H9 (cell line): ENCODE data around the gene SOX13. TPM values are rescaled to one million over a fixed set of nuclear protein-coding genes. Genes with fewer than 3 reads are reported as not detected.

Source experiments
- DNase-seq: peaks from one replicate; pipeline ENCODE4 v3.0.0-alpha.2; 2017
- H2AFZ ChIP-seq: one replicate; pipeline ENCODE4 v1.6.1; 2013; ENCODE audit warnings: mild to moderate bottlenecking, low read length, control low read depth, moderate library complexity
- H2AK5ac ChIP-seq: 2 replicates; pipeline ENCODE4 v1.6.1; 2013; ENCODE audit warnings: low read length, control low read depth, mixed read lengths; ENCODE audit not compliant: insufficient read length
- H2BK120ac ChIP-seq: one replicate; pipeline ENCODE4 v1.6.1; 2013; ENCODE audit warnings: low read depth, mild to moderate bottlenecking, low read length, control low read depth, inconsistent platforms; ENCODE audit not compliant: poor library complexity, severe bottlenecking
- H2BK12ac ChIP-seq: 2 replicates; pipeline ENCODE4 v1.6.1; 2013; ENCODE audit warnings: low read length, control low read depth, mixed read lengths, low read depth; ENCODE audit not compliant: insufficient read length
- H2BK15ac ChIP-seq: 2 replicates; pipeline ENCODE4 v1.6.1; 2013; ENCODE audit warnings: low read depth, low read length, control low read depth
- H2BK20ac ChIP-seq: one replicate; pipeline ENCODE4 v1.6.1; 2013; ENCODE audit warnings: low read depth, mild to moderate bottlenecking, low read length, control low read depth, inconsistent platforms; ENCODE audit not compliant: poor library complexity, severe bottlenecking
- H2BK5ac ChIP-seq: 2 replicates; pipeline ENCODE4 v1.6.1; 2013; ENCODE audit warnings: low read length, control low read depth, mixed read lengths; ENCODE audit not compliant: insufficient read length
- H3K14ac ChIP-seq: 2 replicates; pipeline ENCODE4 v1.6.1; 2013; ENCODE audit warnings: low read length, control low read depth; ENCODE audit not compliant: insufficient read depth
- H3K18ac ChIP-seq: 2 replicates; pipeline ENCODE4 v1.6.1; 2013; ENCODE audit warnings: low read depth, mild to moderate bottlenecking, mixed read lengths, low read length, control low read depth; ENCODE audit not compliant: insufficient read length
- H3K23ac ChIP-seq: 2 replicates; pipeline ENCODE4 v1.6.1; 2013; ENCODE audit warnings: low read length, control low read depth, mixed read lengths, low read depth; ENCODE audit not compliant: insufficient read length
- H3K23me2 ChIP-seq: 2 replicates; pipeline ENCODE4 v1.6.1; 2013; ENCODE audit warnings: low read depth, mild to moderate bottlenecking, mixed read lengths, low read length, control low read depth; ENCODE audit not compliant: insufficient read length, poor library complexity, severe bottlenecking
- H3K27ac ChIP-seq: 2 replicates; pipeline ENCODE4 v1.5.1; 2013; ENCODE audit warnings: low read length, control low read depth, mixed read lengths, low read depth; ENCODE audit not compliant: insufficient read length
- H3K27me3 ChIP-seq: 2 replicates; pipeline ENCODE4 v1.6.1; 2013; ENCODE audit warnings: low read length, control low read depth, inconsistent platforms; ENCODE audit not compliant: insufficient read depth
- H3K4ac ChIP-seq: 2 replicates; pipeline ENCODE4 v1.6.1; 2013; ENCODE audit warnings: low read depth, mild to moderate bottlenecking, control low read depth, inconsistent platforms, low read length, moderate library complexity
- H3K4me1 ChIP-seq: 2 replicates; pipeline ENCODE4 v1.6.1; 2013; ENCODE audit warnings: low read length, control low read depth, inconsistent platforms; ENCODE audit not compliant: insufficient read depth
- H3K4me2 ChIP-seq: 2 replicates; pipeline ENCODE4 v1.6.1; 2013; ENCODE audit warnings: low read length, control low read depth, mixed read lengths; ENCODE audit not compliant: insufficient read length, insufficient read depth
- H3K56ac ChIP-seq: 2 replicates; pipeline ENCODE4 v1.6.1; 2013; ENCODE audit warnings: low read depth, mild to moderate bottlenecking, mixed read lengths, low read length, control low read depth; ENCODE audit not compliant: insufficient read length
- H3K79me1 ChIP-seq: 2 replicates; pipeline ENCODE4 v1.6.1; 2013; ENCODE audit warnings: low read depth, mild to moderate bottlenecking, moderate library complexity, low read length, control low read depth, inconsistent platforms; ENCODE audit not compliant: insufficient read depth, poor library complexity, severe bottlenecking
- H3K79me2 ChIP-seq: 2 replicates; pipeline ENCODE4 v1.6.1; 2013; ENCODE audit warnings: low read length, control low read depth, inconsistent platforms; ENCODE audit not compliant: insufficient read depth
- H3K9ac ChIP-seq: 2 replicates; pipeline ENCODE4 v1.6.1; 2013; ENCODE audit warnings: low read length, control low read depth, mixed read lengths; ENCODE audit not compliant: insufficient read length; ENCODE audit errors: extremely low read depth
- H3K9me3 ChIP-seq: one replicate; pipeline ENCODE4 v1.6.1; 2013; ENCODE audit warnings: low read depth, low read length, inconsistent platforms; ENCODE audit not compliant: control insufficient read depth
- H3T11ph ChIP-seq: one replicate; pipeline ENCODE4 v1.6.1; 2013; ENCODE audit warnings: mild to moderate bottlenecking, low read length, control low read depth, inconsistent platforms
- H4K20me1 ChIP-seq: one replicate; pipeline ENCODE4 v1.6.1; 2013; ENCODE audit not compliant: control insufficient read depth, insufficient read length, insufficient read depth
- H4K5ac ChIP-seq: 2 replicates; pipeline ENCODE4 v1.6.1; 2013; ENCODE audit warnings: low read depth, mild to moderate bottlenecking, mixed read lengths, low read length, control low read depth; ENCODE audit not compliant: insufficient read length
- H4K8ac ChIP-seq: replicated peaks from 2 replicates; pipeline ENCODE4 v1.6.1; 2013; ENCODE audit warnings: low read length, control low read depth, mixed read lengths, low read depth; ENCODE audit not compliant: insufficient read length
- H4K91ac ChIP-seq: 2 replicates; pipeline ENCODE4 v1.6.1; 2013; ENCODE audit warnings: low read depth, mild to moderate bottlenecking, moderate library complexity, mixed read lengths, low read length, control low read depth; ENCODE audit not compliant: insufficient read length
- H3K27ac Mint-ChIP-seq, 3 experiments: 2 replicates in 2 of 3; 3 replicates in 1 of 3; pipeline ENCODE4 v1.8.0; 2020 to 2021; ENCODE audit warnings: mixed read lengths in 3 of 3, mild to moderate bottlenecking in 1 of 3, moderate library complexity in 1 of 3
- H3K27me3 Mint-ChIP-seq: 2 replicates; pipeline ENCODE4 v1.8.0; 2021; ENCODE audit warnings: low read depth, mild to moderate bottlenecking, moderate library complexity, mixed read lengths
- H3K36me3 Mint-ChIP-seq, 3 experiments: 2 replicates in 2 of 3; 3 replicates in 1 of 3; pipeline ENCODE4 v1.8.0; 2020 to 2021; ENCODE audit warnings: low read depth in 3 of 3, mixed read lengths in 3 of 3; ENCODE audit not compliant: insufficient read depth in 1 of 3
- H3K4me1 Mint-ChIP-seq, 2 experiments: 2 replicates each; pipeline ENCODE4 v1.8.0; 2020; ENCODE audit warnings: mixed read lengths in 2 of 2
- H3K4me3 Mint-ChIP-seq, 2 experiments: 2 replicates in 1 of 2; 3 replicates in 1 of 2; pipeline ENCODE4 v1.8.0; 2020 to 2021; ENCODE audit warnings: mild to moderate bottlenecking in 2 of 2, mixed read lengths in 2 of 2, moderate library complexity in 1 of 2
- H3K9me3 Mint-ChIP-seq, 2 experiments: 2 replicates in 1 of 2; 3 replicates in 1 of 2; pipeline ENCODE4 v1.8.0; 2020; ENCODE audit warnings: mild to moderate bottlenecking in 2 of 2, mixed read lengths in 2 of 2, moderate library complexity in 1 of 2
- WGBS: extraction: QIAGEN DNeasy Blood & Tissue Kit; methylation state at CpG from one replicate; pipeline ENCODE4 v1.1.7; 2013; ENCODE audit warnings: missing lambda C conversion rate, low lambda C conversion rate, mixed read lengths; ENCODE audit not compliant: insufficient read length; ENCODE audit errors: extremely low coverage; 5-methylcytosine and 5-hydroxymethylcytosine counted together
- total RNA-seq: library from RNA; stranded (reverse); gene quantifications from 2 replicates; pipeline ENCODE4 v1.2.1, GENCODE V29; 2021
- TF ChIP-seq, protein P1 (sequence below): fragments of 200-600 bp; sonication (generic); conservative IDR thresholded peaks from 3 replicates; pipeline ENCODE4 v1.8.0; 2021; ENCODE audit warnings: antibody characterized with exemption, mild to moderate bottlenecking

The SOX13 gene
- total RNA-seq, 1 experiment from 2014 or later: 120 TPM

DNA sequence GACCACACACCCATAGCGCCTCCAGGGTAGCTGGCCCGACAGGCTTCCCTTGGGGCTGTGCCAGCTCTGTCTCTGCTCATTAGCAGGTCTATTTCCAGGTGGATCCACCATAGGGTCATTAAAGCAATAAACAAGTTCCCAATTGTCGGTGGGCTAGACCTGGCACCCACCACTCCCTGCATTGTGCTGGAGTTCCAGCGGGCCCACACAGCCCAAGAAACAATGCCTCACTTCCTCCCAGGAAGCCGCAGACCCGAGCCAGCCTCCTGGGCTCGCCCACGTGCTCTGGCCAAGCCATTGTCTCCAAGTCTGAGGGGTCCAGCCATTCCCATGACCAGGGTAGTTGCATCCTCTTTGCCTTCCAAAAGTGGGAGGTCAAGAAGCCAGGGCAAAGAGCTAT, 27.5 kb upstream of the SOX13 start:
- H3T11ph ChIP-seq: no peak overlapping the region
- H2AFZ ChIP-seq: no peak overlapping the region
- no peak overlapping the region for H3K4ac ChIP-seq
- no peak for DNase-seq
- H2BK5ac ChIP-seq: no peak overlapping the region
- H2BK20ac ChIP-seq: no peak overlapping the region
- H3K18ac ChIP-seq: no peak overlapping the region
- no peaks in the 10 kb centered on the region for H3K23me2 ChIP-seq
- H2BK120ac ChIP-seq: no peak overlapping the region
- Mint-ChIP-seq H3K27ac (no peak overlapping the region; a peak in 1 of 7 replicates), H3K4me1 (peaks cover 13 to 22% of the 10 kb centered on the region in 2 experiments), H3K36me3 (no peaks in the 10 kb centered on the region), H3K4me3 (no peak overlapping the region), H3K27me3 (peaks cover 6% of the 10 kb centered on the region), H3K9me3 (peaks cover 0 to 5% of the 10 kb centered on the region in 2 experiments; a peak in 1 of 5 replicates)
- no peak overlapping the region for H3K56ac ChIP-seq
- H3K79me1 ChIP-seq: no peaks in the 10 kb centered on the region
- H4K8ac ChIP-seq: no peak overlapping the region
- no peak overlapping the region for H2AK5ac ChIP-seq
- no peak overlapping the region for H2BK12ac ChIP-seq
- no peaks in the 10 kb centered on the region for H3K27me3 ChIP-seq
- no peak overlapping the region for H3K4me2 ChIP-seq
- no peaks in the 10 kb centered on the region for H3K4me1 ChIP-seq
- H2BK15ac ChIP-seq: no peak overlapping the region
- no peaks in the 10 kb centered on the region for H4K20me1 ChIP-seq
- TF ChIP-seq, protein P1, sequence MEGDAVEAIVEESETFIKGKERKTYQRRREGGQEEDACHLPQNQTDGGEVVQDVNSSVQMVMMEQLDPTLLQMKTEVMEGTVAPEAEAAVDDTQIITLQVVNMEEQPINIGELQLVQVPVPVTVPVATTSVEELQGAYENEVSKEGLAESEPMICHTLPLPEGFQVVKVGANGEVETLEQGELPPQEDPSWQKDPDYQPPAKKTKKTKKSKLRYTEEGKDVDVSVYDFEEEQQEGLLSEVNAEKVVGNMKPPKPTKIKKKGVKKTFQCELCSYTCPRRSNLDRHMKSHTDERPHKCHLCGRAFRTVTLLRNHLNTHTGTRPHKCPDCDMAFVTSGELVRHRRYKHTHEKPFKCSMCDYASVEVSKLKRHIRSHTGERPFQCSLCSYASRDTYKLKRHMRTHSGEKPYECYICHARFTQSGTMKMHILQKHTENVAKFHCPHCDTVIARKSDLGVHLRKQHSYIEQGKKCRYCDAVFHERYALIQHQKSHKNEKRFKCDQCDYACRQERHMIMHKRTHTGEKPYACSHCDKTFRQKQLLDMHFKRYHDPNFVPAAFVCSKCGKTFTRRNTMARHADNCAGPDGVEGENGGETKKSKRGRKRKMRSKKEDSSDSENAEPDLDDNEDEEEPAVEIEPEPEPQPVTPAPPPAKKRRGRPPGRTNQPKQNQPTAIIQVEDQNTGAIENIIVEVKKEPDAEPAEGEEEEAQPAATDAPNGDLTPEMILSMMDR: no peak
- no CpG with 5 or more reads among the region's 8 CpGs for WGBS
- H3K23ac ChIP-seq: no peak overlapping the region
- H3K9ac ChIP-seq: no peak overlapping the region
- no peak overlapping the region for H4K91ac ChIP-seq
- no peaks in the 10 kb centered on the region for H3K9me3 ChIP-seq
- no peak overlapping the region for H3K14ac ChIP-seq
- H3K79me2 ChIP-seq: no peaks in the 10 kb centered on the region
- no peak overlapping the region for H4K5ac ChIP-seq
- no peak overlapping the region for H3K27ac ChIP-seq
